Vagina (tissue), 2 donors: ENCODE results near the gene SLC15A4.

Experiments used
- CTCF ChIP-seq, 3 experiments: fragments of 450-650 bp in 2 of 3; fragments of 200-600 bp in 1 of 3; sonication (generic) in 1 of 3; IDR thresholded peaks; one replicate each; pipeline ENCODE4 v1.5.1; 2017 to 2019; ENCODE audit warnings: antibody characterized with exemption in 3 of 3, mild to moderate bottlenecking in 2 of 3, moderate library complexity in 2 of 3
- POLR2A ChIP-seq, 2 donors: fragments of 450-650 bp; IDR thresholded peaks; one replicate each; pipeline ENCODE4 v1.6.1; 2017; ENCODE audit warnings: antibody characterized with exemption in 2 of 2, mild to moderate bottlenecking in 2 of 2, moderate library complexity in 2 of 2

- TF ChIP-seq CTCF (IDR thresholded peaks at IDR 0.05) (no peak), POLR2A (IDR thresholded peaks at IDR 0.05) (no peak)
These were observed 28.4 kb upstream of the SLC15A4 start for GRCh38 chr12:128852026-128852698.
